Endometrial microvascular endothelial cells (primary cell): Measurements from ENCODE around the gene CD9. TPM values are rescaled to one million over a fixed set of nuclear protein-coding genes. Genes with fewer than 3 reads are reported as not detected.

ENCODE experiments used
- in situ Hi-C: cut with HindIII; loops from 2 replicates; pipeline ENCODE4 v1.10.0; 2017; ENCODE audit warnings: low sequenced_read_pairs, low pct_unique_long_range_greater_than_20kb; ENCODE audit errors: inconsistent ontology term
- total RNA-seq: library from RNA; depleted of rRNA; stranded (reverse); fragments of >200 nt; gene quantifications from one replicate; pipeline ENCODE4 v1.2.3, GENCODE V29; 2015; ENCODE audit errors: inconsistent ontology term

The CD9 gene
- total RNA-seq, 1 donor from 2014 or later, result 937 TPM

DNA sequence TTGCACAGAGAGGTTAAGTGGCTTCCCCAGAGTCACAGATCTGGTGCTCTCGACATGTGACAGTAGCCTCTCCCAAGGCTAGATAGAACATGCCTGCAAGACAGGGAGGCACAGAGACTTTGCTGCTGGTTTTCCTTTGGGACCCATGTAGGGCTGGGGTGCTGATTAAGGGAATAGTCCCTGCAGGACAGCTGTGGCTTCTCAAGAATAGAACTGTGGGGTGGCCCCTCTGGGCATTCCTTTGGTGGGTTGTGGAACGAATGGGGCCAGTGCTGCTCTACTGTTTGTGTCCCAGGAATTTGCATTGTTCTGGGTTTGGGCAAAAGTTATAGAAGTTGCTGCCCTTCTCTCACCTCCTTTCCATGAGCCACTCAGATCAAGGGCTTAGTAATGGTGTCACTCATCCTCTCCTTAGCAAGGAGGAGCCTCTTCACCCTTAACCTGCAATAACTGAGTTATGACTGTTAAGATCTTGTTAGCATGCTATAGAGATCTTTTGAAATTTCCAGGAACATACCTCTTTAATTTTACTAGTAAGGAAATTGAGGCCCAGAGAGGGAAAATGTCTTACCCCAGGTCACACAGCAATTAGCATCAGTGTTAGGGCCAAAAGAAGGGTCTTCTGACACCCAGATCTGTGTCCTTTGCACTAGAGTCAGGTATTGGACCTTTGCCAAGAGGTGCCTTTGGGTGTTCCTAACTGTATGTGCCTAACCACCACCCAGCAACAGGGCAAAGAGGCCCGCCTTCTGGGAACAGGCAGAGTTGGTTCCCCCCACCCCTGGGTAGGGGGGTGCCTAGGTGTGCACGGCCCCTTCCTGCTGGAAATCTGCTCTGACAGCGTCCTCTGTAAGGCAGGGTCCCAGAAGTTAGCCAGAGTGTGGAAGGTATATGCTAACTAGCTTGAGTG lies 31.4 kb downstream of the CD9 start:
- in situ Hi-C loops, result no loop called here

DNA sequence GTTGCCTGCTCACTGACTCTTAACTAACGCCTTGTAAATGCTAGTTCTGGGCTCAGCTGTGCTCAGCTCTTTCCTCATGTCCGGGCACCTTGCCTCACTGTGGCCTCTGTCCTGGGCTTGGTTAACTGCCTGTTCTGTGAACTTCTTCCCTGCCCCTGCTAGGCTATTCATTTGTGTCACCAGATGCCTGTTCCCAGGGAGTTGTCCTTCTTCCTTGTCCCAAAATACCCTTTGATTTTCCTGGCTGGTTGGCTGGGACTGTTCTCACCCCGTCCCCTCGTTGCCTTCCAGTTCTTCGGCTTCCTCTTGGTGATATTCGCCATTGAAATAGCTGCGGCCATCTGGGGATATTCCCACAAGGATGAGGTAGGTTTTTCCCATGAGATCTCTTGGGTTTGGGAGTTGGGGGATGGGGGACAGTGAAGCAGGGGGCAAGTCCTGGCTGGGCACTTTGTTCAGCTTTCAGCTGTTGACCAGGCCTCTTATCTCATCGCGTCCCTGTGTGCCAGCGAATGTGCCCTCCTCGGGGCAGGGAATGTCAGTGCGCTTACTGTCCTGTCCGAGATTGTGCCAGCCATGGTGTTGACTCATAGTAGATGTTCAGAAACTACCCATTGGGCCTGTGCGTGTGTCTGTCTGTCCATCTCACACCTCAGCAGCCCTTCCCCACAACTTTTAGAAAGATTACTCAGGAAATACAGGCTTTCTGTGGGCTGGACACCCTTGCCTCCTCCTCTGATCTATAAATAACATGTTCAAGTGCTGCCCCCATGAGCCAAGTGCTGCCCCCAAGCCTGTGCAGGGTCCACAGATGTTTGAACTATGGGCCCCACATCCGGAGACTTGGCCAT lies 33.1 kb downstream of the CD9 start:
- in situ Hi-C loops, result no loop called here

- in situ Hi-C loops, result no loop called here
Measured at GRCh38 chr12:6234214-6234613, 34.0 kb downstream of the CD9 start.

- in situ Hi-C loops, result no loop called here
Measured at GRCh38 chr12:6234906-6235305, 34.7 kb downstream of the CD9 start.

DNA sequence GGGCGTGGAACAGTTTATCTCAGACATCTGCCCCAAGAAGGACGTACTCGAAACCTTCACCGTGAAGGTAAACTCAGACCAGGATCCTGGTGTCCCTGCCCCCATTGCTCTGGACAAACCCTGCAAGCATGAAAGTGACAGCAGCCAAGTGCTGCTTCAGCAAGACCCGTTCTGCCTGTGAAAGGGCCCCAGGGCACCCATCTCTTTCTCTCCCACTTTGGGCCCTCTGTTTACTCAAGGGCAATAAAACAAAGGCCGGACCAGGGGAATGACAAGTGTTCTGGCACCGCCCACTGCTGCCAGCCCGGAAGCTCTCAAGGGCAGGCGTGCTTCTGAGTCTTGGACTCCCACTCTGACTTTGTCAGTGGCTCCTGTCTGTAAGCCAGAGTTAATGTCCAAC lies 35.3 kb downstream of the CD9 start:
- in situ Hi-C loops, result no loop called here

DNA sequence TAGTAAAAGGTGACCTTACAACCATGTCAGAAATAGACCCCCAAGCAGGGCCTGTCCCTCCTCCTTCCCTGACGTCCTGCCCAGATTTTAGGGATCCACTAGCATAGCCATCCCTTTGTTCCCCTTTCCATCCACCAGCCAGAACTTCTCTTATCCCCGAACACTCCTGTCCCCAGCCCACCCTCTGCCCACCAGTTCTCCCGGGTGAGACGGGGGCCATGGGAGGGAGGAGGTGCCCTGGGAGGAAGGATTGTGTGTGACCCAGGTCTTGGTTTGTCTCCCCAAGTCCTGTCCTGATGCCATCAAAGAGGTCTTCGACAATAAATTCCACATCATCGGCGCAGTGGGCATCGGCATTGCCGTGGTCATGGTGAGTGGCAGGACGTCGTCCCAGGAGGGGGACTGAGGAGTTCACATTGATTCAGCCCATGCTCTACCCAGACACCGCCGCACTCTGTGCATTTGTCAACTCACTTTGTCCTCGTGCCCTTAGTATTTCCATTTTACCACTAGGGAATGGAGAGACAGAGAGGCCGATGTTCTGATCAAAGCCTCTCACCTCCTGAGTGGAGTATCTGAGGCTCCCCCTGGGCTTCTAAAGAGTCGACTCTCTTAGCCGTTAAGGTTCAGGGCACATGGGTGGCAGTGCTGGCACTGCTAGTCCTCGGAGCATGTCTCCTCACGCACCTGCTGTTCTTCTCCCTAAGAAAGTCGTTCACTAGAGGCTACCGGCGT lies 35.9 kb downstream of the CD9 start:
- in situ Hi-C loops, result no loop called here

DNA sequence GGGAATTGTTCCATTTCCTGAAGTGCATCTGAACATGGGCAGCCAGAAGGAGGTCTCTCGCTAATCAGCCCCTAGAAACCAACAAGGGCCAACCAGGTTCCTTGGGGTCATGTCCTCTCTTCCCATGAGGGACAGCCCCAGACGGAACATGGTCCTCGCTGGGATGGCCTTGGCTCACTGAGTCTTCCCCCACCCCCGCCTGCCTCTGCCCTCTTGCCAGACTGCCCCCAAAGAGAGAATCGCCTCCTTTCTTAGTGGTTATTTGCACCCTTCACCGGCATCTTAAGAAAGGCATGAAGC lies 36.4 kb downstream of the CD9 start:
- in situ Hi-C loops, result no loop called here

- in situ Hi-C loops, result no loop called here
Measured at GRCh38 chr12:6237830-6238229, 37.6 kb downstream of the CD9 start.

DNA sequence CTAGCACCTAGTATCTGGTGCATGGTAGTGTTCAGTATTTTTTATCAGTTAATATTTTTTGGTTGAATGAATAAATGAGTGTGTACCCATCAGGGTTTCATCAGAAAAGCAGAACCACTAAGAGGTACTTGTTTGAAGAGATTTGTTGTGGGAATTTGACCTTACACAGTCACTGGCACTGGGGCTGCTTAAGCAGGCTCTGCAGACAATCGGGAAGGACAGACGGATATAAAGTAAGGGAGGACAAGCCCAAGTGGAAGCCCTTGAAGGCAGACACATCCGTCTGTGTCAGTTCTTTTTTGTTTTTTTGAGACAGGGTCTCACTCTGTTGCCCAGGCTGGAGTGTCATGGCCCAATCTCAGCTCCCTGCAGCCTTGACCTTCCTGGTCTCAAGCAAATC lies 38.7 kb downstream of the CD9 start:
- in situ Hi-C loops, result no loop called here

GRCh38 chr12:6241495-6241894 lies 41.3 kb downstream of the CD9 start:
- in situ Hi-C loops, result no loop called here

DNA sequence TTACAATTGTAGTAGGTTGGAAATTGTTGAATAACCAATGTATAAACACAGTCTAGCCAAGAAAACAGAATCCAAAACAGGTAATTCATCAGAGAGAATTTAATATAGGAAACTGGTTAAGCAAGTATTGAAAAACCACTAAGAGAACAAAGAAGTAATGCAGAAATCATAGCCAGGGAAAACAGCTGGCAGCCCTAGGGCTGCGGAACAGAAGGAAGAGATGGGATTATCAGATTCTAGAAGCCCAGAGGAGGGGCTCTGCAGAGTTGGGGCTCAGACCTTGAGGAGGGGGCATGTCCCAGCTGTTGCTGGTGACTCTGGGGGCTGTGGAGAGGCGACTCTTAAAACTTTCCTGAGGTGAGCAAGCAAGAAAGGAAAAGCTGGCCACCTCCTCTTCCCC lies 49.4 kb downstream of the CD9 start:
- in situ Hi-C loops, result no loop called here

DNA sequence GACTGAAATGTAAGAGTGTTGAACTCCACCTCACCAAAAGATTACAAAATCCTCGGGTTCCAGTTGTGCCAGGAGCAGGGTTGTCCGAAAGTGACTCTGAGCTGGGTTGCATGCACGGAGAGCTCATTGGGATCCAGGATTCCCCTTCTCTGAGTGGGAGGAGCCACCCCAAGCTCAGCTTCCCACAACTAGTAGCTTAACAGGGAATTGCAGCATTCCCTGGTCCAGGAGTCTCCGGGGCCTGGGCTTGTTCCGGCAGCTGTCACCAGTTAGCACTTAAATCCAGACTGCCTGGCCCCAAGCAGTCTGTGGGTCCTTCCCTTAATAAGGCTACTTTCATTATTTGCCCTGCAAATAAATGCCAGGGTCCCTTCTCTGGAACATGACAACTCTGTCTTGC lies 50.1 kb downstream of the CD9 start:
- in situ Hi-C loops, result no loop called here

GRCh38 chr12:6253278-6253677 lies 53.1 kb downstream of the CD9 start:
- in situ Hi-C loops, result no loop called here

GRCh38 chr12:6254491-6254890 lies 54.3 kb downstream of the CD9 start:
- in situ Hi-C loops, result no loop called here

GRCh38 chr12:6257007-6257406 lies 56.8 kb downstream of the CD9 start:
- in situ Hi-C loops, result no loop called here

DNA sequence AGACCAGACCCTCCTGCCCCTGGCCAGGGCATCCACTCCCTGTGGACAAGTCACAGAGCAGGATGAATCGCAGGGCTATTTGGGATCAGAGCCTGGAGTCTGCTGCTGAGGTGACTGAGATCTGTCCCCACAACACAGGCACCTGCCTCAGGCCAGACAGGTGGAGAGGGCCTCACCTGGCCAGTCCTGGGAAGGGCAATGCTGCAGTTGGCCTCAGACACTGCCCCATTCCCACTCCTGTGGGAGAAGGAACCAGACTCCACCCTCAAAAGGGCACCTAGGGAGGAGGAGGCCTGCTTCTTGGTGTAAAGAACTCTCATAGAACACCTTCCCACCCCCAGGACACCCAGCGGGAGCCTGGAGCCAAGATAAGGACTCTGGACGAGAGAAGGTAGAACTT lies 62.0 kb downstream of the CD9 start:
- in situ Hi-C loops, result no loop called here

DNA sequence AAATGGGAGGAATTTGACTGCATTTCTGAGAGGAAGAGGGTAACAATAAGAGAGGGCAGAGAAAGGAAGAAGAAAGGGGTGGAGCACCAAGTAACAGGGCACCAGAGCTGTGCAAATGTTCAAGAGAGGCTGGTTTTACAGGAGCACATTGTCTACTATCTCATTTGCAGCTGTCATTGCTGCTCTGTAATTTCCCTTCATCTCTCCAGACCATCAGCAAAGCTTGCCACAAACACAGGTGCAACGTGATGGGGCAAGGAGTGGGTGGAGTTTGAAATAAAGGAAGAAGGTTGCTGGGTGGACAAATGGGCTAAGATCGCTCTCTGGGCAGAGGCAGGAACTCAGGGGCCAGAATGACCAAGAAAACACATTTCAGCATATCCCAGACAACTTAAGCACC lies 62.4 kb downstream of the CD9 start:
- in situ Hi-C loops, result no loop called here

DNA sequence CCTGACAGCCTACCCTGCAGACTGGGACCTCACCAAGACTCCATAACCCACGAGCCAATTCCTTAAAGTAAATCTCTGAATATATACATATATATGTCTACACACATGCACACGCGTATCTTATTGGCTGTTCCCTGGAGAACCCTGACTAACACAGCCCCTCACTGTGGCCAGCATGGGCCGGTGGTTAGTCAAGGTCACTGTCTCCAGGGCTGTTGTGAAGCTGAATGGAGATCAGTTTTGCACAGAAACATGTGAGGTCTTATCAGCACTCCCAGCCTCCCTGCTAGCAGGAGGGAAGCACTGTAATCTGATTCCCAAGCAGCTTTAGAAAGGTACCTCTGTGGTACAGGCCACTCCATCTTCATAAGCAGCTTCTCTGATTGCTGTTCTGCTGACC lies 63.7 kb downstream of the CD9 start:
- in situ Hi-C loops, result no loop called here

- in situ Hi-C loops, result no loop called here
Measured at GRCh38 chr12:6264402-6265037, 64.3 kb downstream of the CD9 start.
